Adrenal gland (tissue), 5 donors: ENCODE data around the gene M6PR.

Source experiments
- CTCF ChIP-seq, 6 experiments: fragments of 450-650 bp in 4 of 6; fragments of 200-600 bp in 2 of 6; sonication (generic) in 1 of 6; IDR thresholded peaks; 1 replicate in 5 of 6; 2 replicates in 1 of 6; pipeline versions ENCODE4 v1.5.1 to v1.8.0; 2016 to 2021; ENCODE audit warnings: antibody characterized with exemption in 6 of 6, mild to moderate bottlenecking in 2 of 6, moderate library complexity in 1 of 6
- POLR2A ChIP-seq, 2 donors: fragments of 450-650 bp; IDR thresholded peaks; one replicate each; pipeline ENCODE4 v1.6.1; 2017; ENCODE audit warnings: antibody characterized with exemption in 2 of 2, mild to moderate bottlenecking in 2 of 2, moderate library complexity in 1 of 2
- donor health status: DM: no; HTN: no; CAD: no.

GRCh38 chr12:8957561-8957960, 8.1 kb upstream of the M6PR start:
- no peak for TF ChIP-seq CTCF (IDR thresholded peaks at IDR 0.05)
- TF ChIP-seq POLR2A (IDR thresholded peaks at IDR 0.05), result no peak
